Lung microvascular endothelial cell (primary cell): Measurements from ENCODE around the gene AFP. TPM values are rescaled to one million over a fixed set of nuclear protein-coding genes. Genes with fewer than 3 reads are reported as not detected.
"Not testable (repeated sequence)": the region's sequence is repeated elsewhere in the genome, so short reads cannot be mapped to it uniquely, and the experiment has no call there.

Experiments
- DNase-seq, 2 donors: peaks; one replicate each; pipeline versions ENCODE4 v3.0.0 to v3.0.0-alpha.2; 2010; ENCODE audit warnings: low read depth in 2 of 2
- total RNA-seq: library from RNA; depleted of rRNA; stranded (reverse); fragments of >200 nt; gene quantifications from 2 replicates; pipeline ENCODE4 v1.2.1, GENCODE V29; 2014

Gene AFP
- not detected in 2 replicates for total RNA-seq

DNA sequence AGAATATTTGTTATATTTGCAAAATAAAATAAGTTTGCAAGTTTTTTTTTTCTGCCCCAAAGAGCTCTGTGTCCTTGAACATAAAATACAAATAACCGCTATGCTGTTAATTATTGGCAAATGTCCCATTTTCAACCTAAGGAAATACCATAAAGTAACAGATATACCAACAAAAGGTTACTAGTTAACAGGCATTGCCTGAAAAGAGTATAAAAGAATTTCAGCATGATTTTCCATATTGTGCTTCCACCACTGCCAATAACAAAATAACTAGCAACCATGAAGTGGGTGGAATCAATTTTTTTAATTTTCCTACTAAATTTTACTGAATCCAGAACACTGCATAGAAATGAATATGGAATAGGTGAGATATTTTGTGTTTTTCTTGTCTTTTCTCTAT, at the start of gene AFP:
AFP (plus strand) TSS at position 238 of the 400 bp plus-strand sequence; CDS start at position 280, 42 bp downstream.
- no peak for DNase-seq

GRCh38 chr4:73387552-73387951, 48.5 kb upstream of the AFP start:
- DNase-seq: no peak

DNA sequence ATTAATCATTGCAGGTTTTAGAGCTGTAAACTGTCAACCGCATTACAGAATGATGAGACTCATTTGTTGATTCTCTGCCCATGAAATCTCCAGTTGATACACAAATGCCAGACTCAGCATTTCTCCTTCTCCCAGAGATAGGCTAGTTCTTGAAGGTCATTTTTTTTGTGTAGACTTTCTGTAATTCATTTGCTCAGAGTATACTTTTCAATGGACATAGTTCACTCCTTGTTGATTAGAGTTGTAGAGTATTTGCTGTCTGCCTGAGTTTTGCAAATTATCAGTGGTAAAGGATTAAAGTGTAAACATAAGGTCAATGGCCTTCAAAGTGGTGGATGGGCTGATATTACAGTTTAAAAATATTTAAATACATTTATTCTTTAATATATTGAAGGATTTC, 47.1 kb upstream of the AFP start:
- DNase-seq: no peak

- DNase-seq: not testable (repeated sequence)
Observed at GRCh38 chr4:73389663-73390062, 46.4 kb upstream of the AFP start.

- no peak for DNase-seq
Observed at GRCh38 chr4:73391774-73392173, 44.2 kb upstream of the AFP start.

GRCh38 chr4:73392936-73393335, 43.1 kb upstream of the AFP start:
- no peak for DNase-seq

GRCh38 chr4:73396304-73396703, 39.7 kb upstream of the AFP start:
- no peak for DNase-seq

DNA sequence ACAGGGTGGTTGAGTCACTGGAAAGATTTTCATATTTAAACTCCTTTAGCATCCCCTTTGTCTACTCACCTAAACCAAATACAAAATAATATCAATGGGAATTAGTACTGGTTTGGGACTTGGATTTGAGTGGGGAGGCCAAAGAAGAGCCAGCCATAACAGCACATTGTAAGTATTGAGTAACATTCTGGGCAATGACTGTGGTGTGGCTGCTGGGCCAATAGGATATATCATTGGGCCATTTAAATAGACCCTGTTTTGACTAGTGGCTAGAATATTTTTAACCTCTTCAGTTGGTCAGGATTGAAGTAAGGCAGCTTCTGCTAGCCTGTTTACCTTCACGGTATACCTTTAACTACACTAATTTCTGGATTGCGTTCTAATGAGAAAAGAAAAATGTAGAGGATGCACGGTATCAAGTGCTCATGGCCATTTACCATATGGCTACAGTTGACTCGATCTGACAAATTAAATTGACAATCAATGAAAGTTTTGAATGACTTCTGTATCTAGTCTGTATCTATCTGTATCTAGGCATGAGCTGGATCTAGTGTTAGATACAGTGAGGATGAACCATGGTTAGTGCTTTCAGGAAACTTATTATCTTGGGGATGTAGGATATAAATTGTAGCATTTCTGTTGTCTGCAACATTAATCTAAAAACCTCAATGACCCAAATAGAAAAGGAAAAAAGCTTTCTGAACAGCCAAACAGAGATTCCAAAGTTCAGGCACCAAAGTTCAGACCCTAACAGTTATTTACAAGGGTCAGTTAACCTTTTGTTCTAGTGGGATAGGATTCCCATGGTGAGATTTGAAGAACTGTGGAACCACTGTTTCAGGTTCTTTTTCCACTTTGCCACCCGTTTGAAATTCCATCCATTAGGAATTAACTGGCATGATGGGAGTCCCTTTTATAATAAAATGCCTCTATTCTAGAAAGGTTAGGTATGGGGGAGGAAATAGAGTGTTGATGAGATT, 38.7 kb upstream of the AFP start:
- no peak for DNase-seq

DNA sequence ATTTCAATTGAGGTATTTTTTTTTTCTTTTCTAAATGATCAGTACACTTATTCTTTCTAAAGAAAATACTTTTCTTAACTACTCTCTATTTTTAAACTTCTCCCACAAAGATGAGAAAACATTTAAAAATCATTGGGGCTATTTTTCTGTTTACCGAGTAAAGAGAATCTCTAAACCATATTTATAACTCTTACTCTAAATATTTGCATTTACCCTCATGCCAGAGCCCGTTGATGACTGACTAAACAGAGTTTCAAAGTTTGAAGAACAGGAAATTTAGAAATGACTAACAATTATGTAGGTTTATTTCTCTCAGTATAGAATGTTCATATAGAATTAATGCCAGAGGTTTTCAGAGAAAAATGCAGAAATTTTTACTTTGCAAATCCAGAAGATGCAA, 34.6 kb upstream of the AFP start:
- DNase-seq: no peak

DNA sequence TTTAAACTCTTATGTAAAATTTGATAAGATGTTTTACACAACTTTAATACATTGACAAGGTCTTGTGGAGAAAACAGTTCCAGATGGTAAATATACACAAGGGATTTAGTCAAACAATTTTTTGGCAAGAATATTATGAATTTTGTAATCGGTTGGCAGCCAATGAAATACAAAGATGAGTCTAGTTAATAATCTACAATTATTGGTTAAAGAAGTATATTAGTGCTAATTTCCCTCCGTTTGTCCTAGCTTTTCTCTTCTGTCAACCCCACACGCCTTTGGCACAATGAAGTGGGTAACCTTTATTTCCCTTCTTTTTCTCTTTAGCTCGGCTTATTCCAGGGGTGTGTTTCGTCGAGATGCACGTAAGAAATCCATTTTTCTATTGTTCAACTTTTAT, 32.0 kb upstream of the AFP start, which contains the start of gene ALB:
ALB (plus strand) TSS at position 246 of the 400 bp plus-strand sequence; CDS start at position 287, 41 bp downstream.
- DNase-seq: no peak

- DNase-seq: no peak
Observed at GRCh38 chr4:73404457-73404856, 31.6 kb upstream of the AFP start.

GRCh38 chr4:73405138-73405537, 30.9 kb upstream of the AFP start:
- no peak for DNase-seq

DNA sequence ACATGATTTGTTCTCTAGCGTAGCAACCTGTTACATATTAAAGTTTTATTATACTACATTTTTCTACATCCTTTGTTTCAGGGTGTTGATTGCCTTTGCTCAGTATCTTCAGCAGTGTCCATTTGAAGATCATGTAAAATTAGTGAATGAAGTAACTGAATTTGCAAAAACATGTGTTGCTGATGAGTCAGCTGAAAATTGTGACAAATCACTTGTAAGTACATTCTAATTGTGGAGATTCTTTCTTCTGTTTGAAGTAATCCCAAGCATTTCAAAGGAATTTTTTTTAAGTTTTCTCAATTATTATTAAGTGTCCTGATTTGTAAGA, 29.5 kb upstream of the AFP start:
- DNase-seq: no peak

DNA sequence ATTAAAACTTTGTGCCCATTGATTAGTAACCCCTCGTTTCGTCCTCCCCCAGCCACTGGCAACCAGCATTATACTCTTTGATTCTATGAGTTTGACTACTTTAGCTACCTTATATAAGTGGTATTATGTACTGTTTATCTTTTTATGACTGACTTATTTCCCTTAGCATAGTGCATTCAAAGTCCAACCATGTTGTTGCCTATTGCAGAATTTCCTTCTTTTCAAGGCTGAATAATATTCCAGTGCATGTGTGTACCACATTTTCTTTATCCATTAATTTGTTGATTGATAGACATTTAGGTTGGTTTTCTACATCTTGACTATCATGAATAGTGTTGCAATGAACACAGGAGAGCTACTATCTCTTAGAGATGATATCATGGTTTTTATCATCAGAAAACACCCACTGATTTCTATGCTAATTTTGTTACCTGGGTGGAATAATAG, 28.8 kb upstream of the AFP start:
- no peak for DNase-seq

DNA sequence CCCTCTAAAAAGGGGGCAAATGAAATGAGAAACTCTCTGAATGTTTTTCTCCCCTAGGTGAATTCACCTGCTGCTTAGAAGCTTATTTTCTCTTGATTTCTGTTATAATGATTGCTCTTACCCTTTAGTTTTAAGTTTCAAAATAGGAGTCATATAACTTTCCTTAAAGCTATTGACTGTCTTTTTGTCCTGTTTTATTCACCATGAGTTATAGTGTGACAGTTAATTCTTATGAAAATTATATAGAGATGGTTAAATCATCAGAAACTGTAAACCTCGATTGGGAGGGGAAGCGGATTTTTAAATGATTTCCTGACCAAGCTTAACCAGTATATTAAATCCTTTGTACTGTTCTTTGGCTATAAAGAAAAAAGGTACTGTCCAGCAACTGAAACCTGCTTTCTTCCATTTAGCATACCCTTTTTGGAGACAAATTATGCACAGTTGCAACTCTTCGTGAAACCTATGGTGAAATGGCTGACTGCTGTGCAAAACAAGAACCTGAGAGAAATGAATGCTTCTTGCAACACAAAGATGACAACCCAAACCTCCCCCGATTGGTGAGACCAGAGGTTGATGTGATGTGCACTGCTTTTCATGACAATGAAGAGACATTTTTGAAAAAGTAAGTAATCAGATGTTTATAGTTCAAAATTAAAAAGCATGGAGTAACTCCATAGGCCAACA, 27.7 kb upstream of the AFP start:
- DNase-seq: no peak

GRCh38 chr4:73409012-73409862, 26.8 kb upstream of the AFP start:
- DNase-seq: no peak

DNA sequence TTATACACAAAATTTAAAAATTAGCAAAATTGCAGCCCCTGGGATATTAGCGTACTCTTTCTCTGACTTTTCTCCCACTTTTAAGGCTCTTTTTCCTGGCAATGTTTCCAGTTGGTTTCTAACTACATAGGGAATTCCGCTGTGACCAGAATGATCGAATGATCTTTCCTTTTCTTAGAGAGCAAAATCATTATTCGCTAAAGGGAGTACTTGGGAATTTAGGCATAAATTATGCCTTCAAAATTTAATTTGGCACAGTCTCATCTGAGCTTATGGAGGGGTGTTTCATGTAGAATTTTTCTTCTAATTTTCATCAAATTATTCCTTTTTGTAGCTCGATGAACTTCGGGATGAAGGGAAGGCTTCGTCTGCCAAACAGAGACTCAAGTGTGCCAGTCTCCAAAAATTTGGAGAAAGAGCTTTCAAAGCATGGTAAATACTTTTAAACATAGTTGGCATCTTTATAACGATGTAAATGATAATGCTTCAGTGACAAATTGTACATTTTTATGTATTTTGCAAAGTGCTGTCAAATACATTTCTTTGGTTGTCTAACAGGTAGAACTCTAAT, 26.0 kb upstream of the AFP start:
- no peak for DNase-seq

DNA sequence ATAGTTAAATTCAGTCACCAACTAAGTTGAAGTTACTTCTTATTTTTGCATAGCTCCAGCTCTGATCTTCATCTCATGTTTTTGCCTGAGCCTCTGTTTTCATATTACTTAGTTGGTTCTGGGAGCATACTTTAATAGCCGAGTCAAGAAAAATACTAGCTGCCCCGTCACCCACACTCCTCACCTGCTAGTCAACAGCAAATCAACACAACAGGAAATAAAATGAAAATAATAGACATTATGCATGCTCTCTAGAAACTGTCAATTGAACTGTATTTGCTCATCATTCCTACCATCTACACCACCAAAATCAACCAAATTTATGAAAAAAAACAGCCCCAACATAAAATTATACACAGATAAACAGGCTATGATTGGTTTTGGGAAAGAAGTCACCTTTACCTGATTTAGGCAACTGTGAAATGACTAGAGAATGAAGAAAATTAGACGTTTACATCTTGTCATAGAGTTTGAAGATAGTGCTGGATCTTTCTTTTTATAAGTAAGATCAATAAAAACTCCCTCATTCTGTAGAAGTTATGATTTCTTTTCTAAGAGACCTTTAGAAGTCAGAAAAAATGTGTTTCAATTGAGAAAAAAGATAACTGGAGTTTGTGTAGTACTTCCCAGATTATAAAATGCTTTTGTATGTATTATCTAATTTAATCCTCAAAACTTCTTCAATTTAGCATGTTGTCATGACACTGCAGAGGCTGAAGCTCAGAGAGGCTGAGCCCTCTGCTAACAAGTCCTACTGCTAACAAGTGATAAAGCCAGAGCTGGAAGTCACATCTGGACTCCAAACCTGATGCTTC, 24.9 kb upstream of the AFP start:
- no peak for DNase-seq

DNA sequence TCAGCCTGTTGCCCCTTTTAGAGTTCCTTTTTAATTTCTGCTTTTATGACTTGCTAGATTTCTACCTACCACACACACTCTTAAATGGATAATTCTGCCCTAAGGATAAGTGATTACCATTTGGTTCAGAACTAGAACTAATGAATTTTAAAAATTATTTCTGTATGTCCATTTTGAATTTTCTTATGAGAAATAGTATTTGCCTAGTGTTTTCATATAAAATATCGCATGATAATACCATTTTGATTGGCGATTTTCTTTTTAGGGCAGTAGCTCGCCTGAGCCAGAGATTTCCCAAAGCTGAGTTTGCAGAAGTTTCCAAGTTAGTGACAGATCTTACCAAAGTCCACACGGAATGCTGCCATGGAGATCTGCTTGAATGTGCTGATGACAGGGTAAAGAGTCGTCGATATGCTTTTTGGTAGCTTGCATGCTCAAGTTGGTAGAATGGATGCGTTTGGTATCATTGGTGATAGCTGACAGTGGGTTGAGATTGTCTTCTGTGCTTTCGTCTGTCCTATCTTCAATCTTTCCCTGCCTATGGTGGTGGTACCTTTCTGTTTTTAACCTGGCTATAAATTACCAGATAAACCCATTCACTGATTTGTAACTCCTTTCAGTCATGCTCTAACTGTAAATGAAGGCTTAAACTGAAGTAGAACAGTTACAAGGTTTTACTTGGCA, 24.1 kb upstream of the AFP start:
- no peak for DNase-seq

- DNase-seq: no peak
Observed at GRCh38 chr4:73413294-73413755, 22.7 kb upstream of the AFP start.
